Mesendoderm (in vitro differentiated cells): ENCODE measurements around the gene PDE6B.

Source experiments
- DNase-seq: peaks from one replicate; pipeline ENCODE4 v3.0.0; 2013
- H2AK5ac ChIP-seq: 2 replicates; pipeline ENCODE4 v1.6.1; 2013; ENCODE audit warnings: low read length, inconsistent platforms
- H2BK120ac ChIP-seq: 2 replicates; pipeline ENCODE4 v1.6.1; 2013; ENCODE audit warnings: low read depth, mild to moderate bottlenecking, low read length, moderate library complexity, mixed read lengths
- H2BK15ac ChIP-seq: replicated peaks from 2 replicates; pipeline ENCODE4 v1.6.1; 2013; ENCODE audit warnings: low read depth, mild to moderate bottlenecking, moderate library complexity
- H2BK5ac ChIP-seq: 2 replicates; pipeline ENCODE4 v1.6.1; 2013; ENCODE audit warnings: low read length, inconsistent platforms
- H3K18ac ChIP-seq: 2 replicates; pipeline ENCODE4 v1.6.1; 2013; ENCODE audit warnings: mild to moderate bottlenecking, low read length, mixed read lengths
- H3K23ac ChIP-seq: one replicate; pipeline ENCODE4 v1.6.1; 2013; ENCODE audit warnings: low read length
- H3K27ac ChIP-seq: 2 replicates; pipeline ENCODE4 v1.5.1; 2013; ENCODE audit warnings: low read depth, mild to moderate bottlenecking, inconsistent platforms, low read length, moderate library complexity
- H3K27me3 ChIP-seq: 2 replicates; pipeline ENCODE4 v1.6.1; 2013; ENCODE audit warnings: low read length, control low read depth, mild to moderate bottlenecking, inconsistent platforms; ENCODE audit not compliant: insufficient read depth, poor library complexity
- H3K36me3 ChIP-seq: 2 replicates; pipeline ENCODE4 v1.6.1; 2013; ENCODE audit warnings: low read length, inconsistent platforms; ENCODE audit not compliant: control insufficient read depth, insufficient read depth
- H3K4ac ChIP-seq: one replicate; pipeline ENCODE4 v1.6.1; 2013; ENCODE audit warnings: low read depth, mild to moderate bottlenecking, low read length, moderate library complexity
- H3K4me1 ChIP-seq: 2 replicates; pipeline ENCODE4 v1.6.1; 2013; ENCODE audit warnings: low read depth, low read length, inconsistent platforms; ENCODE audit not compliant: control insufficient read depth
- H3K4me2 ChIP-seq: 2 replicates; pipeline ENCODE4 v1.6.1; 2013; ENCODE audit warnings: low read length
- H3K4me3 ChIP-seq: 2 replicates; pipeline ENCODE4 v1.5.1; 2013; ENCODE audit warnings: mild to moderate bottlenecking, low read length
- H3K56ac ChIP-seq: one replicate; pipeline ENCODE4 v1.6.1; 2013; ENCODE audit warnings: low read length
- H3K79me1 ChIP-seq: 2 replicates; pipeline ENCODE4 v1.6.1; 2013; ENCODE audit warnings: low read length, inconsistent platforms
- H3K79me2 ChIP-seq: 2 replicates; pipeline ENCODE4 v1.6.1; 2013; ENCODE audit warnings: mild to moderate bottlenecking, low read length; ENCODE audit not compliant: control insufficient read depth, insufficient read depth
- H3K9ac ChIP-seq: 2 replicates; pipeline ENCODE4 v1.6.1; 2013; ENCODE audit warnings: low read length, inconsistent platforms
- H4K5ac ChIP-seq: one replicate; pipeline ENCODE4 v1.6.1; 2013; ENCODE audit warnings: low read length
- H4K8ac ChIP-seq: one replicate; pipeline ENCODE4 v1.6.1; 2013; ENCODE audit warnings: low read depth, mild to moderate bottlenecking, control low read depth, low read length, moderate library complexity
- WGBS: extraction: QIAGEN DNeasy Blood & Tissue Kit; methylation state at CpG from one replicate; pipeline ENCODE4 v1.1.7; 2013; ENCODE audit warnings: low lambda C conversion rate, missing lambda C conversion rate; ENCODE audit not compliant: insufficient coverage; ENCODE audit errors: extremely low coverage; 5-methylcytosine and 5-hydroxymethylcytosine counted together

Gene PDE6B

GRCh38 chr4:686413-687040 lies 61.2 kb downstream of the PDE6B start:
- no peaks in the 10 kb centered on the region for H3K79me1 ChIP-seq
- H3K4me1 ChIP-seq, result peaks cover 3% of the 10 kb centered on the region
- H3K4me3 ChIP-seq, result no peak overlapping the region
- H4K5ac ChIP-seq, result no peak overlapping the region
- no peak overlapping the region for H2BK5ac ChIP-seq
- no peak overlapping the region for H3K9ac ChIP-seq
- H2BK120ac ChIP-seq, result no peak overlapping the region
- H2BK15ac ChIP-seq, result no peak overlapping the region
- no CpG with 5 or more reads among the region's 31 CpGs for WGBS
- H3K36me3 ChIP-seq, result no peaks in the 10 kb centered on the region
- no peaks in the 10 kb centered on the region for H3K79me2 ChIP-seq
- no peak for DNase-seq
- H3K23ac ChIP-seq, result no peak overlapping the region
- no peak overlapping the region for H2AK5ac ChIP-seq
- H3K18ac ChIP-seq, result no peak overlapping the region
- H3K27ac ChIP-seq, result no peak overlapping the region
- no peak overlapping the region for H4K8ac ChIP-seq
- no peak overlapping the region for H3K4ac ChIP-seq
- H3K56ac ChIP-seq, result no peak overlapping the region
- no peaks in the 10 kb centered on the region for H3K27me3 ChIP-seq
- H3K4me2 ChIP-seq, result no peak overlapping the region

- Histone ChIP-seq H3K27me3 (no peaks in the 10 kb centered on the region), H3K27ac (no peak overlapping the region), H2AK5ac (no peak overlapping the region), H3K4ac (no peak overlapping the region), H3K79me1 (no peaks in the 10 kb centered on the region), H3K36me3 (no peaks in the 10 kb centered on the region), H3K56ac (peak overlapping the region; percentile 25), H2BK5ac (no peak overlapping the region), H3K23ac (no peak overlapping the region), H3K9ac (no peak overlapping the region), H3K18ac (no peak overlapping the region), H3K4me1 (peaks cover 3% of the 10 kb centered on the region), H2BK15ac (no peak overlapping the region), H3K79me2 (no peaks in the 10 kb centered on the region), H2BK120ac (no peak overlapping the region), H3K4me2 (no peak overlapping the region), H4K8ac (no peak overlapping the region), H3K4me3 (no peak overlapping the region), H4K5ac (no peak overlapping the region)
- no CpG with 5 or more reads among the region's 38 CpGs for WGBS
- peak; percentile 69 for DNase-seq
Observed at GRCh38 chr4:687048-687970, 61.9 kb downstream of the PDE6B start.

DNA sequence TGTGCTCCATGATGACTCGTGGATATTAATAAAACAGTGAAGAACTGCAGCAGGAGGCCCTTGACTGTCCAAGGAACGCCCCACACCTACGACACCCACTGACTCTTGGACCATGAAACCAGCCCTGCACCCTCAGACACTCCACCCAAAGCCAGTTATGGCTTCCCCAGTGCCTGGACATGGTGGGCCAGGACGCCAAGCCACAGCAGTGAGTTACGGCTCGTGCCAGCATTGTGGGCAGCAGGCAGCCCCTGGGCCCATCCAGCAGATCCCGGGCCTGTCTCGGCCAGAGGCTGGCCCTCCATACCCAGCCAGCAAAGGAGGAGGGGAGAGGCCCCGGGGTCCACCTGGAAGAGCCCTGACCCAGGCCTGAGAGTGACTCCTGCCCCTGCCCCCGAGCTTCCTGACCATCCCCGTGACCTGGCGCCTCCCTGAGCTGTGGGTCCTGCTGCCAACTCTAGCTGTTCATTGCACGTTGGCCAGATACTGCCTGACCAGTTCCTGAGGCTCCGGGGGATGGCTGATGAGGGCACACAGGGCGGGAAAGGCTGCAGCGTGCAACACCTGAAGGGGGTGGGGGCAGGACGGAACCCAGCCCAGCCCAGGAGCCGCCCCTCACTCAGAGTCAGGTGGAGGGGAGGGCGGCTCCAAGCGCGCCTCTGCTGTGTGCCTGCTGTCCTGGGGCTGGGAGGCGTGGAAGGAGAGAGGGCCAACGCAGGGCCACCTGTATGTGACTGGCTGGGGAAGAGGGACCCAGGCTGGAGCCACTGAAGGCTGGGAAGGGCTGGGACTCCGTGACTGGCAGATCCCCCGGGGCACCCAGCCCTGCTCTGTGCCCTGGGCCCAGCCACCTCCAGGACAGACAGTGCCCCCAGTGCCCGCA lies 62.8 kb downstream of the PDE6B start:
- Histone ChIP-seq H3K79me2 (no peaks in the 10 kb centered on the region), H2AK5ac (no peak overlapping the region), H2BK15ac (no peak overlapping the region), H3K79me1 (no peaks in the 10 kb centered on the region), H3K4ac (no peak overlapping the region), H3K23ac (no peak overlapping the region), H3K4me2 (peak overlapping the region; percentile 43), H2BK120ac (no peak overlapping the region), H3K56ac (peak overlapping the region; percentile 86), H3K27me3 (no peaks in the 10 kb centered on the region), H4K8ac (no peak overlapping the region), H3K36me3 (no peaks in the 10 kb centered on the region), H3K27ac (no peak overlapping the region), H4K5ac (no peak overlapping the region), H3K18ac (peak overlapping the region; percentile 61), H2BK5ac (no peak overlapping the region), H3K9ac (peak overlapping the region; percentile 59), H3K4me1 (peaks cover 3% of the 10 kb centered on the region), H3K4me3 (no peak overlapping the region)
- WGBS, result no CpG with 5 or more reads among the region's 26 CpGs
- peak; percentile 52 for DNase-seq

DNA sequence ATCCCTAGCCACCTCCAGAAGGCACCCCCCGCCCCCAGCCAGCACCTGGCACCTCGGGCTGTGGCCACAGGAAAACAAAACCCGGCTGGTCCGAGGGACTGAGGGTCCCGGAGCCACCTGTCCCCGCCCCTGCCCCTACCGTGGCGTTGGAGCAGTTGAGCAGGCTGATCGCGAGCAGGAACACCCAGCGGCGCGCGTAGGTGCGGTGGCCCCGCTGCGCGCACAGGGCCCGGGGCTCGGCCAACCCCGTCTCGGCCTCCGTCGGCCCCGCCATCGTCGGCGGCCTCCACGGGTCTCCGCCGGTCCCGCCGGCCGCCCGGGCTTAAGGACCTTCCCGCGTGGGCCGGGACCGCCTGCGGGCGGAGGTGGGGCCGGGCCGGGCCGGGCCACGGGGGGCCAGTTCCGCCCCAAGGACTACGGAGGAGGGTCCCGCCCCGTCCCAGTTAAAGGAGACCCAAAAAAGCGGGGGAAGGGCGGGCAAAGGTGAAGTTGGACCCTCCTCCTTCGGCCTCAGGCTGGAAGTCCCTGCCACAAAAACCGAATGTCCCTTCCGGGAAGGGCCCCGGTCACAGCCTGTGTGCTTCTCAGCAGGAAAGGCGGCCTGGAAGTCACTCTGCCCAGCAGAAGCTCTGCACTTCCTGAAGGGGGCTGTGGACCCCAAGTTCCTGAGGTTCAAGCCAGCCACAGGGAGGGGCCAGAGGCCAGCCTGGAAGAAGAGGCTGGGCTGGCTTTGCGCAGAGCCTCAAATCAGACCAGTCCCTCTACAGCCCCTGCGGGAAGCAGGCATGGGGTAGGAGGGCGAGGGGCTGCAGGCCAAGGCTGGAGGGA lies 63.7 kb downstream of the PDE6B start, which contains the start of gene SLC49A3:
TSS of gene SLC49A3 (minus strand) at position 298 of the 828 bp plus-strand sequence. CDS start at position 274, 24 bp downstream.
- Histone ChIP-seq H3K4me1 (peaks cover 2% of the 10 kb centered on the region), H2BK15ac (no peak within 1 kb of the TSS), H3K79me2 (no peaks in the 10 kb centered on the region), H4K8ac (peak within 1 kb of the TSS; percentile 59), H3K18ac (peak within 1 kb of the TSS; percentile 61), H2BK120ac (no peak within 1 kb of the TSS), H3K27ac (no peak within 1 kb of the TSS), H3K79me1 (no peaks in the 10 kb centered on the region), H2AK5ac (no peak within 1 kb of the TSS), H3K36me3 (no peaks in the 10 kb centered on the region), H3K4me2 (peak within 1 kb of the TSS; percentile 43), H4K5ac (no peak within 1 kb of the TSS), H3K23ac (no peak within 1 kb of the TSS), H3K4ac (peak within 1 kb of the TSS; percentile 22), H2BK5ac (no peak within 1 kb of the TSS), H3K56ac (peak within 1 kb of the TSS; percentile 86), H3K9ac (peak within 1 kb of the TSS; percentile 59), H3K27me3 (no peaks in the 10 kb centered on the region), H3K4me3 (no peak within 1 kb of the TSS)
- no CpG with 5 or more reads among the region's 59 CpGs for WGBS
- DNase-seq, result peak; percentile 71

DNA sequence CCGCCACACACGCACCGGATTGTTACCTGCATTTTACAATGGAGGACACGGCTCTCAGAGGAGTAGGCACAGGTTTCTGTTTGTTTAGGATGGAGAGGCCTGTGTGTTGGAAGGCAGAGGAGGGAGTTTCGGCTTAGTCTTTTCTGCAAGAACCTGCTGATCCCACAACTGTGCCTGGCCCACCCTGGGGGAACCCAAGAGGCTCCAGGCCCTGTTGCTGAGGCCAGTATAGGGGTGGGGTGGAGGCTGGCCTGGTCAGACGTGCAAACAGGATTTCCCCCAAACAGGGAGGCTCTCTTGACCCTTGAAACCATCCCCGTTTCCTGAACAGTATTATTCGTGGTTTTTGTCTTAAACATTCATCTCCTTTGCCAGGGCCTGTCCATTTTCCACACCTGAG lies 64.3 kb downstream of the PDE6B start:
- Histone ChIP-seq H2AK5ac (no peak overlapping the region), H4K5ac (no peak overlapping the region), H3K79me2 (no peaks in the 10 kb centered on the region), H2BK15ac (no peak overlapping the region), H3K36me3 (no peaks in the 10 kb centered on the region), H2BK5ac (no peak overlapping the region), H3K23ac (no peak overlapping the region), H3K9ac (peak overlapping the region; percentile 59), H3K27me3 (no peaks in the 10 kb centered on the region), H2BK120ac (no peak overlapping the region), H3K4ac (peak overlapping the region; percentile 22), H3K27ac (no peak overlapping the region), H3K79me1 (no peaks in the 10 kb centered on the region), H3K4me1 (peaks cover 2% of the 10 kb centered on the region), H3K18ac (peak overlapping the region; percentile 61), H3K56ac (peak overlapping the region; percentile 86), H4K8ac (no peak overlapping the region), H3K4me3 (no peak overlapping the region), H3K4me2 (peak overlapping the region; percentile 29)
- no CpG with 5 or more reads among the region's 8 CpGs for WGBS
- no peak for DNase-seq
